OCI-LY1 (cell line): Measurements from ENCODE around the gene DNAH1.

Experiments used
- H2AFZ ChIP-seq: fragments of 200-600 bp; sonication (generic), shearing (Covaris generic); 2 replicates; pipeline ENCODE4 v1.6.0; 2014; ENCODE audit warnings: antibody characterized with exemption, mild to moderate bottlenecking, low read length
- H3F3A ChIP-seq: fragments of 200-600 bp; sonication (generic), shearing (Covaris generic); 2 replicates; pipeline ENCODE4 v1.6.0; 2014; ENCODE audit warnings: mild to moderate bottlenecking, antibody characterized with exemption, low read length, moderate library complexity; ENCODE audit not compliant: insufficient read depth
- H3K27ac ChIP-seq: fragments of 200-600 bp; sonication (generic); 2 replicates; pipeline ENCODE4 v1.5.1; 2014; ENCODE audit warnings: low read length, mixed run types, mild to moderate bottlenecking, low read depth; ENCODE audit not compliant: poor library complexity, severe bottlenecking
- H3K27me3 ChIP-seq: fragments of 200-600 bp; sonication (generic); 2 replicates; pipeline ENCODE4 v1.6.0; 2014; ENCODE audit warnings: antibody characterized with exemption, mild to moderate bottlenecking, low read length, moderate library complexity; ENCODE audit not compliant: insufficient read depth
- H3K36me3 ChIP-seq: fragments of 200-600 bp; sonication (generic); 2 replicates; pipeline ENCODE4 v1.6.1; 2014; ENCODE audit warnings: mild to moderate bottlenecking, antibody characterized with exemption, low read length, moderate library complexity, mixed read lengths; ENCODE audit not compliant: insufficient read depth
- H3K4me1 ChIP-seq: fragments of 200-600 bp; sonication (generic); 2 replicates; pipeline ENCODE4 v1.5.1; 2014; ENCODE audit warnings: mild to moderate bottlenecking, low read length, moderate library complexity; ENCODE audit not compliant: insufficient read depth, severe bottlenecking
- H3K4me2 ChIP-seq: fragments of 200-600 bp; sonication (generic), shearing (Covaris generic); 2 replicates; pipeline ENCODE4 v1.6.1; 2014; ENCODE audit warnings: low read length
- H3K4me3 ChIP-seq: fragments of 200-600 bp; sonication (generic); 2 replicates; pipeline ENCODE4 v1.5.1; 2014; ENCODE audit warnings: low read length, low read depth, mild to moderate bottlenecking, mixed read lengths; ENCODE audit not compliant: poor library complexity, severe bottlenecking
- H3K79me2 ChIP-seq: fragments of 200-600 bp; shearing (Covaris generic); 2 replicates; pipeline ENCODE4 v1.6.1; 2016; ENCODE audit warnings: mixed run types, low read length, mixed read lengths; ENCODE audit not compliant: insufficient read depth
- H3K9ac ChIP-seq: fragments of 200-600 bp; sonication (generic), shearing (Covaris generic); 2 replicates; pipeline ENCODE4 v1.6.1; 2014; ENCODE audit warnings: mild to moderate bottlenecking, low read length, mixed read lengths
- H3K9me2 ChIP-seq: fragments of 200-600 bp; sonication (generic), shearing (Covaris generic); 2 replicates; pipeline ENCODE4 v1.6.1; 2014; ENCODE audit warnings: low read depth, mild to moderate bottlenecking, low read length, mixed read lengths
- H3K9me3 ChIP-seq: fragments of 200-600 bp; shearing (Covaris generic); 2 replicates; pipeline ENCODE4 v1.6.1; 2014; ENCODE audit warnings: low read length, mixed read lengths
- H4K20me1 ChIP-seq: fragments of 200-600 bp; sonication (generic), shearing (Covaris generic); 2 replicates; pipeline ENCODE4 v1.6.0; 2016; ENCODE audit warnings: mild to moderate bottlenecking, low read length; ENCODE audit not compliant: insufficient read depth
- EZH2 ChIP-seq: fragments of 200-600 bp; sonication (generic), shearing (Covaris generic); IDR thresholded peaks from 2 replicates; pipeline ENCODE4 v1.8.0; 2017; ENCODE audit warnings: borderline replicate concordance, mixed run types, mild to moderate bottlenecking, antibody characterized with exemption, low read length, moderate library complexity, mixed read lengths
- TF ChIP-seq, protein P1 (sequence below): fragments of 200-600 bp; sonication (generic), shearing (Covaris generic); IDR thresholded peaks from 2 replicates; pipeline ENCODE4 v1.5.1; 2017; ENCODE audit warnings: mild to moderate bottlenecking, antibody characterized with exemption, low read length, moderate library complexity, mixed read lengths

Gene DNAH1

DNA sequence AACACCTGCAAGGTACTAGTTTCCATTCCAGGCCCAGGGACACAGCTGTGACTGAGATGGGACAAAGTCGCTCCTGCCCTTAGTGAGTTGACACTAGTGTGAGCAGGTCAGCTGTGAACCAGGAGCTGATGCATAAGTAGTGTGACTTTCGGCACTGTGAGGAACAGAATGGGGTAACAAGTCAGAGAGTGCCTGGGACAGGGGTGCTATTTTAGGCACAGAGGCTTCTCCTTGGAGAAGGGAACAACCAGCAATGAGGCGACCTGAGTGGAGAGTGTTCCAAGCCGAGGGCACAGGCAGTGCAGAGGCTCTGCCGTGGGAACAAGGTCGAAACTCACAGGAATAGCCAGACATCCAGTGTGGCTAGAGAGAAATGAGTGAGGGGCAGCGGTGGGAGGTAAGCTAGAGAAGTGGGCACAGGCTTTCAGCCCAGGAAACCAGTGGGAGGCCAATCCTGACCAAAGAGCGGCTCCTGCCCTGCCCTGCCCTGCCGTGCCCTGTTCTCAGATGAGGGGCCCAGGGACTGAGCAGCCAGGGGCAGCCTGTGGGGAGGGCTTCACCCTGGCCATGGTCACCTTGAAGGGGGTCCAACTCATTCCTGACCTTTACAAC lies 14.2 kb downstream of the DNAH1 start:
- Histone ChIP-seq H3K4me1 (peaks cover 9% of the 10 kb centered on the region), H2AFZ (no peak overlapping the region), H3K27me3 (peaks cover 10% of the 10 kb centered on the region; the same call in 1 of the 2 replicates), H3K4me2 (no peak overlapping the region), H3F3A (no peaks in the 10 kb centered on the region), H4K20me1 (no peaks in the 10 kb centered on the region), H3K27ac (no peak overlapping the region), H3K9me3 (no peaks in the 10 kb centered on the region), H3K36me3 (no peaks in the 10 kb centered on the region), H3K9me2 (no peaks in the 10 kb centered on the region), H3K4me3 (no peak overlapping the region), H3K79me2 (no peaks in the 10 kb centered on the region), H3K9ac (no peak overlapping the region)
- TF ChIP-seq, protein P1, sequence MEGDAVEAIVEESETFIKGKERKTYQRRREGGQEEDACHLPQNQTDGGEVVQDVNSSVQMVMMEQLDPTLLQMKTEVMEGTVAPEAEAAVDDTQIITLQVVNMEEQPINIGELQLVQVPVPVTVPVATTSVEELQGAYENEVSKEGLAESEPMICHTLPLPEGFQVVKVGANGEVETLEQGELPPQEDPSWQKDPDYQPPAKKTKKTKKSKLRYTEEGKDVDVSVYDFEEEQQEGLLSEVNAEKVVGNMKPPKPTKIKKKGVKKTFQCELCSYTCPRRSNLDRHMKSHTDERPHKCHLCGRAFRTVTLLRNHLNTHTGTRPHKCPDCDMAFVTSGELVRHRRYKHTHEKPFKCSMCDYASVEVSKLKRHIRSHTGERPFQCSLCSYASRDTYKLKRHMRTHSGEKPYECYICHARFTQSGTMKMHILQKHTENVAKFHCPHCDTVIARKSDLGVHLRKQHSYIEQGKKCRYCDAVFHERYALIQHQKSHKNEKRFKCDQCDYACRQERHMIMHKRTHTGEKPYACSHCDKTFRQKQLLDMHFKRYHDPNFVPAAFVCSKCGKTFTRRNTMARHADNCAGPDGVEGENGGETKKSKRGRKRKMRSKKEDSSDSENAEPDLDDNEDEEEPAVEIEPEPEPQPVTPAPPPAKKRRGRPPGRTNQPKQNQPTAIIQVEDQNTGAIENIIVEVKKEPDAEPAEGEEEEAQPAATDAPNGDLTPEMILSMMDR = no peak
- no peak for TF ChIP-seq EZH2

DNA sequence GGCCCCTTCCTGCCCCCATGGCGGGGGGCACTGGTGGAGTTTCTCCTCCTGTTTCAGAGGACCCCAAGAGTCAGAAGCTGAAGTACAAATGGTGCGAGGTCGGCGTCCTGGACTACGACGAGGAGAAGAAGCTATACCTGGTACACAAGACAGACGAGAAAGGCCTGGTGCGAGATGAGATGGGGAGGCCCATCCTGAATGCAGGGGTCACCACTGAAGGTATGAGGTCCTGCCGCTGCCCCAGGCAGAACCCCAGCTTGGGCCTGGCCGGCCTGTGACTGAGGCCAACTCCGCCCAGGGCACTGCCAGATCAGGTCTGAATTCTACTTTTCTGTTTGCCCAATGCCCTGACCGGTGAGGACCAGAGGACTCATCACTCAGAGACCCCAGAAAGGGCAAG lies 15.0 kb downstream of the DNAH1 start:
- Histone ChIP-seq H3K4me3 (no peak overlapping the region), H3K36me3 (no peaks in the 10 kb centered on the region), H3F3A (no peaks in the 10 kb centered on the region), H4K20me1 (no peaks in the 10 kb centered on the region), H3K27me3 (peaks cover 9% of the 10 kb centered on the region; the same call in 1 of the 2 replicates), H3K9me2 (no peaks in the 10 kb centered on the region), H3K9ac (no peak overlapping the region), H3K4me2 (no peak overlapping the region), H3K4me1 (peaks cover 9% of the 10 kb centered on the region), H3K27ac (no peak overlapping the region), H2AFZ (no peak overlapping the region), H3K79me2 (no peaks in the 10 kb centered on the region), H3K9me3 (no peaks in the 10 kb centered on the region)
- no peak for TF ChIP-seq EZH2
- TF ChIP-seq, protein P1 = no peak

DNA sequence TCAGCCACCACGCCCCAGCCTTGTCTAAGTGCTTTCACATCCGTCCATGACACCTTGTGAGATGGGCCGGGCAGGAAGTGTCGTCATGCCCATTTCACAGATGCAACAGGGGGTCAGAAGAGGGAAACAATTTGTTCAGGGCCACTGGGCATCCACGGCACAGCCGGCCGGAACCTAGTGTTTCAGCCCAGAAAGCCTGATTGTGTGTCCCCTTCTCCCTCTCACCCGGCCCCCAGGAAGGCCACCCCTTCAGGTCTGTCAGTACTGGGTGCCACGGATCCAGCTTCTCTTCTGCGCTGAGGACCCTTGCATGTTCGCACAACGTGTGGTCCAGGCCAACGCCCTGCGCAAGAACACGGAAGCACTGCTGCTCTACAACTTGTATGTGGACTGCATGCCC lies 15.8 kb downstream of the DNAH1 start:
- Histone ChIP-seq H3K9ac (no peak overlapping the region), H2AFZ (no peak overlapping the region), H3K4me2 (no peak overlapping the region), H3K27ac (no peak overlapping the region), H3K4me1 (peaks cover 9% of the 10 kb centered on the region), H4K20me1 (no peaks in the 10 kb centered on the region), H3K27me3 (peaks cover 3% of the 10 kb centered on the region; the same call in 1 of the 2 replicates), H3F3A (no peaks in the 10 kb centered on the region), H3K79me2 (no peaks in the 10 kb centered on the region), H3K9me2 (no peaks in the 10 kb centered on the region), H3K36me3 (no peaks in the 10 kb centered on the region), H3K4me3 (no peak overlapping the region), H3K9me3 (no peaks in the 10 kb centered on the region)
- TF ChIP-seq, protein P1 = no peak
- TF ChIP-seq EZH2 = no peak
